Measurements from ENCODE around the gene PPP1R13B.

The PPP1R13B gene

GRCh38 chr14:103699901-103700752 is 147.2 kb downstream of the PPP1R13B start:
- H3K4me3 ChIP-seq (replicated peaks; ENCODE audit: low read depth, low read length) = no peak overlapping the region
- DNase-seq (ENCODE audit: extremely low read depth, low read depth) = no peak
- TF ChIP-seq, protein P1, sequence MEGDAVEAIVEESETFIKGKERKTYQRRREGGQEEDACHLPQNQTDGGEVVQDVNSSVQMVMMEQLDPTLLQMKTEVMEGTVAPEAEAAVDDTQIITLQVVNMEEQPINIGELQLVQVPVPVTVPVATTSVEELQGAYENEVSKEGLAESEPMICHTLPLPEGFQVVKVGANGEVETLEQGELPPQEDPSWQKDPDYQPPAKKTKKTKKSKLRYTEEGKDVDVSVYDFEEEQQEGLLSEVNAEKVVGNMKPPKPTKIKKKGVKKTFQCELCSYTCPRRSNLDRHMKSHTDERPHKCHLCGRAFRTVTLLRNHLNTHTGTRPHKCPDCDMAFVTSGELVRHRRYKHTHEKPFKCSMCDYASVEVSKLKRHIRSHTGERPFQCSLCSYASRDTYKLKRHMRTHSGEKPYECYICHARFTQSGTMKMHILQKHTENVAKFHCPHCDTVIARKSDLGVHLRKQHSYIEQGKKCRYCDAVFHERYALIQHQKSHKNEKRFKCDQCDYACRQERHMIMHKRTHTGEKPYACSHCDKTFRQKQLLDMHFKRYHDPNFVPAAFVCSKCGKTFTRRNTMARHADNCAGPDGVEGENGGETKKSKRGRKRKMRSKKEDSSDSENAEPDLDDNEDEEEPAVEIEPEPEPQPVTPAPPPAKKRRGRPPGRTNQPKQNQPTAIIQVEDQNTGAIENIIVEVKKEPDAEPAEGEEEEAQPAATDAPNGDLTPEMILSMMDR (IDR thresholded peaks at IDR 0.05; ENCODE audit: low read depth, low read length, missing control alignments) = no peak

- no peak for DNase-seq (ENCODE audit: extremely low read depth, low read depth)
- H3K4me3 ChIP-seq (replicated peaks; ENCODE audit: low read depth, low read length) = no peak overlapping the region
- TF ChIP-seq, protein P1 (IDR thresholded peaks at IDR 0.05; ENCODE audit: low read depth, low read length, missing control alignments) = no peak
These were observed 148.1 kb downstream of the PPP1R13B start for GRCh38 chr14:103699261-103699661.

DNA sequence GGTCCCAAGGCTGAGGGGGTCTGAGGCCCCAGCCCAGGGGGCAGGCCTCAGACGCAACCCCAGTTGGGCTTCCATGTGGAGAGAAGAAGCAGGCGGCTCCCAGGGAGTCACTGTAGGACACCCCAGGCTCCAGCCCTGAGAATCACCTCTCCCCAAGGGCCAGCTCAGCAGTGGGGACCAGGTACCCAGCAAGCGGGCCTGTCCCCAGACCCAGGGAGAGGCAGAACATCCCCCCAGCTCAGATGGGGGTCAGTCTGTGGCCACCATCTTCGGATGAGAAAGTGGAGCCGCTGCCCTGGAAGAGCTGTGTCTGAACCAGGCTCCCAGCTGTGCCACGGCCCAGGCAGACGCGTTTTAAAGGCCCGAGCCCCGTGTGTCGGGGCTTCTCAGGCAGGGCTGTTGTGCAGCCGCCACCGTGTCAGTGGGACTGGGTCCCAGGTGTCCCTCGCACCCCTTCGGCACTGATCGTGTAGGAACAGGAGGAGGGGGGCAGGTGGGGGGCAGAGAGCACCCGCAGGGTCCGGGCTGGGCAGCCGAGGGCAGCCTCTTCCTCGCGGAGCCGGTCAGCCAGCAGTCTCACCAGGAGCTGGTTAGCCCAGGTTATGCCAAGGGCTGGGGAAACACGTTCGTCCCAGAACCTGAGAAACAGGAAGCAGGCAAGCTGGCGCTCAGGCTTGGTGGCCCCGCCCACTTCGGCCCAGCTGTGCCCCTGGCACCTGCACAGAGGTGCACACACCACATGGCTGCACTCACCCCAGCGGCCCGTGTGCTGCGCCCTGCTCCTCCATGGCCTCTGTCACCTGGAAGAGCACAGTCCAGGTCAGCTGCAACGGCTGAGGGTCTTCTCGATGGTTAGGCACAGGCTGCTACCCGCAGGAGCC is 148.8 kb downstream of the PPP1R13B start:
- no peak overlapping the region for H3K4me3 ChIP-seq (replicated peaks; ENCODE audit: low read depth, low read length)
- TF ChIP-seq, protein P1 (IDR thresholded peaks at IDR 0.05; ENCODE audit: low read depth, low read length, missing control alignments) = no peak
- DNase-seq (ENCODE audit: extremely low read depth, low read depth) = no peak

- no peak overlapping the region for H3K4me3 ChIP-seq (replicated peaks; ENCODE audit: low read depth, low read length)
- TF ChIP-seq, protein P1 (IDR thresholded peaks at IDR 0.05; ENCODE audit: low read depth, low read length, missing control alignments) = no peak
These were observed 149.6 kb downstream of the PPP1R13B start for GRCh38 chr14:103697603-103698379.

DNA sequence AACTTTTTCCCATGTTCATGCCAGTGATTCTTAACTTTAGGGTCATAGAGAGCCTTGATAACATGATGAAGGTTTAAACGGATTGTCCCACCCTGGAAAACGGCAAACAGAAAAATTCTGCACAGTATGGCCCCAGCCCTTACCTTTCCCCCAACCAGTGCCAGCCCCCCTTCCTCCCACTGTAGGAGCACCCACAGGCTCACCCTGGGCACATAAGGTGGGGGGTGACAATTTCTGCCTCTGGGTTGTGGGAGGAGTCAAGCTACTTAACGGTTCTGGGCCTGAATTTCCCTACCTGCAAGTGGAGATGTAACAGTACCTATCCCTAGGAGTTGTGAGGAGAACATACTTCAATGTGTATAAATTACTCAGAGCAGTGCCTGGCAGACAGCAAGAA is 150.2 kb downstream of the PPP1R13B start:
- H3K4me3 ChIP-seq (replicated peaks; ENCODE audit: low read depth, low read length) = no peak overlapping the region
- TF ChIP-seq, protein P1 (IDR thresholded peaks at IDR 0.05; ENCODE audit: low read depth, low read length, missing control alignments) = no peak

More at GRCh38 chr14:103697603-103698379, 149.6 kb downstream of the PPP1R13B start:
- DNase-seq (ENCODE audit: extremely low read depth, low read depth) = no peak

DNA sequence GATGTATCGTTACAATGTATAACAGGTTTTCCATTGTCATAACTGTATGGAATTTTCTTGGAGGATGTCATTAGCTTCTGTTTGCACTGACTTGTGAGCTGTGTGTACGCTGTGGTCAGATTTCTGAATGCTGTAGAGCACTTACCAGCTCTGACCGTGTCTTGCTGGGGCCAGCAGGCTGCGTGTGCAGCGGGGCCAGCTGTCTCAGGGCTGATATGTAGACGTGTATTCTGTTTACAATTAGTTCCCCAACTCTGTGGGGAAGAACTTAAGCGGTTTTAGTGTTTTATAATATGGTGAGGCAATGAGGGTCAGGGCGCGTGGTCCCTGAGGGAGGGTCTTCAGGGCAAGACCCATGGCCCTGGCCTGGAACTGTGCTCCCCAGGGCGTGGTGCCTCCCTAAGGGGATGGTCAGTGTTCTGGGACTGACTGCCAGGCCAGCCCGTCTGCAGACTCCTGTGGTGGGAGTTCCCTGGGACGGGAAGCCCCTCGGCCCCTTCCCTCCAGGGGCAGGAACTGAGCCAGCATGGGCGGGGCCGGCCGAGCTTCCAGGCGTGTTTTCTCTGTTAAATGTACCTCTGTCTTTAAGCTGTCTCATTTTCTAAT is 150.8 kb downstream of the PPP1R13B start:
- DNase-seq (ENCODE audit: extremely low read depth, low read depth) = no peak

More for the DNA sequence above, 150.2 kb downstream of the PPP1R13B start:
- no peak for DNase-seq (ENCODE audit: extremely low read depth, low read depth)

More for the DNA sequence above, 150.8 kb downstream of the PPP1R13B start:
- no peak overlapping the region for H3K4me3 ChIP-seq (replicated peaks; ENCODE audit: low read depth, low read length)
- TF ChIP-seq, protein P1 (IDR thresholded peaks at IDR 0.05; ENCODE audit: low read depth, low read length, missing control alignments) = no peak

All from HFF-Myc (cell line).